GM10248 (cell line): ENCODE results near the gene GLIS1.

Experiments
- CTCF ChIA-PET: fragments of 300-600 bp; sonication (Branson Sonifier 250); formaldehyde crosslinking; extraction: SDS; loops from one replicate; lab custom pipeline; 2021; ENCODE audit warnings: antibody characterized with exemption; lab: Yijun Ruan, JAX
- POLR2A ChIA-PET: fragments of 350-650 bp; sonication (Branson Sonifier 250); formaldehyde crosslinking; extraction: SDS; loops from one replicate; lab custom pipeline; 2020; ENCODE audit warnings: antibody characterized with exemption; lab: Yijun Ruan, JAX
- DNase-seq: peaks from one replicate; pipeline ENCODE4 v3.0.0; 2012; ENCODE audit errors: extremely low spot score
- TF ChIP-seq, protein P1 (sequence below): IDR thresholded peaks from 2 replicates; pipeline ENCODE4 v1.5.1; 2012; ENCODE audit warnings: mild to moderate bottlenecking, low read depth; ENCODE audit errors: extremely low read depth, missing control alignments, control extremely low read depth

The GLIS1 gene

GRCh38 chr1:53483170-53483569 is 255.8 kb downstream of the GLIS1 start:
- DNase-seq: no peak
- ChIA-PET POLR2A (no interaction called here), CTCF (interaction anchor here (0.8 kb wide), 1 partner anchor 18 kb away, joined by 3 read pairs; no protein-coding TSS in a partner anchor)
- TF ChIP-seq, protein P1, sequence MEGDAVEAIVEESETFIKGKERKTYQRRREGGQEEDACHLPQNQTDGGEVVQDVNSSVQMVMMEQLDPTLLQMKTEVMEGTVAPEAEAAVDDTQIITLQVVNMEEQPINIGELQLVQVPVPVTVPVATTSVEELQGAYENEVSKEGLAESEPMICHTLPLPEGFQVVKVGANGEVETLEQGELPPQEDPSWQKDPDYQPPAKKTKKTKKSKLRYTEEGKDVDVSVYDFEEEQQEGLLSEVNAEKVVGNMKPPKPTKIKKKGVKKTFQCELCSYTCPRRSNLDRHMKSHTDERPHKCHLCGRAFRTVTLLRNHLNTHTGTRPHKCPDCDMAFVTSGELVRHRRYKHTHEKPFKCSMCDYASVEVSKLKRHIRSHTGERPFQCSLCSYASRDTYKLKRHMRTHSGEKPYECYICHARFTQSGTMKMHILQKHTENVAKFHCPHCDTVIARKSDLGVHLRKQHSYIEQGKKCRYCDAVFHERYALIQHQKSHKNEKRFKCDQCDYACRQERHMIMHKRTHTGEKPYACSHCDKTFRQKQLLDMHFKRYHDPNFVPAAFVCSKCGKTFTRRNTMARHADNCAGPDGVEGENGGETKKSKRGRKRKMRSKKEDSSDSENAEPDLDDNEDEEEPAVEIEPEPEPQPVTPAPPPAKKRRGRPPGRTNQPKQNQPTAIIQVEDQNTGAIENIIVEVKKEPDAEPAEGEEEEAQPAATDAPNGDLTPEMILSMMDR: no peak

DNA sequence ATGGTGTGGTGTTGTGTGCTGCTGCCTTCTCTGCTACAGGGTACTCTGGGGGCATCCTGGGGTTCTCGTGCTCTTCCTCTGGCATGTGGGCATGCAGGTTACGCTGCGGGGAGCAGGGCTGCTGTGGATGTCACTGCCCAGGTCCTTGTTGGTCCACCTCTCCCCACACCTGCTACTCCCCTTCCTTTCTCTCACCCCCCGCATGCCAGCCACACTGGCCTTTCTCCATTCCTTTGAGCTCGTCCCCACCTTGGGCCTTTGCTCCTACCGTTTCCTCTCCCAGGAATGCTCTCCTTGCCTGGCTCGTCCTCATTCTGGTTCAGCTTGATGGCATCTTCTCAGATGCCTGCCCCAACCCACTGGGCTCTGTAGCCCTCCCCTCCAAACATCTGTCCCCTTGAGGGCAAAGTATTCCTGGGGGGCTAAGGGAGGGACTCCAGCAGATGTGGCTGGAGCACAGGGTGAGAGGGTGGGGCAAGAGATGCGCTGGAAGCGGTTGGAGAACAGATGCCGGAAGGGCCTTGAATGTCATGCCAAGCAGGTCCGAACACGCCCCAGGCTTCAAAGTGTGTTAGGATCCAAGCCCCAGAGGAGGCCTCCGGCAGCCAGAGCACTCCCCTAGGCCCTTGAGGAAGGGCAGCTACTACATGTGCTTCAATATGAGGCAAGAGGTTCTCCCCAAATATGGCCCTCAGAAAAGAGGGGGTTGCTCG is 256.4 kb downstream of the GLIS1 start:
- TF ChIP-seq, protein P1: no peak
- ChIA-PET CTCF (interaction anchor here (0.8 kb wide), 1 partner anchor 18 kb away, joined by 3 read pairs; no protein-coding TSS in a partner anchor), POLR2A (no interaction called here)
- DNase-seq: no peak

DNA sequence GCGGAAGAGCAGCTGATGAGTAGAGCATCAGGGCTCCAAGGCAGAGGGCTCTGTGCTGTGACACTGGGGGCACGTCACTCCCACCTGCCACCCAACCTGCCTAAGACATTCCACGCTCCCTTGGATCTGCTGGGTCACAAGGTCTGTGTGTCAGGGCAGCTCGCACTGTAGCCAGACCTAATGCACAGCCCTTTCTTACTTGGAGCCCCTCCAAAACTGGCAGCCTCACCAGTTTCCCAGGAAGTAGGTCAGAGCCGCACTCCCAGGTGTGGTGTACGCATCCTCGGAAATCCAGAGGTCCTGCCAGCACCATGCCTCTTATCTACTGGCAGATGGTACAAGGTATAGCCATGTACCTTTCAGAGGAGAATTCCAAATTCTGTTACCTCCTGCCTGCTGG is 257.5 kb downstream of the GLIS1 start:
- ChIA-PET POLR2A (no interaction called here), CTCF (no interaction called here)
- no peak for DNase-seq
- TF ChIP-seq, protein P1: no peak

- POLR2A ChIA-PET: no interaction called here
- TF ChIP-seq, protein P1: no peak
- no peak for DNase-seq
- CTCF ChIA-PET: no interaction called here
Measured at GRCh38 chr1:53480678-53481077, 258.3 kb downstream of the GLIS1 start.

DNA sequence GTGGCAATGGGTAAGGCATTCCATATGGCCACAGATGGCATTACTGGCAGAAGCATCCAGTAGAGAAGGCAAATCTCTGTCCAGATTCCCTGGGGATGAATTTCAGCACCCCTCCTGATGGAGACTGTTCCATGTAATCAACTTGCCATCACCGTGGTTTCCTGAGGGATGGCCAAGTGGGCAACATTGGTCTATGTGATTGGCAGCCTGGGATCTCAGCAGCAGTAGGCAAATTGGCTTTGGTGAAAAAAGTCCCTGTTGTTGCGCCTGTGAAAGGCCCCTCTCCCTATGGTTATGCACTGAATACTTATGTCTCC is 260.5 kb downstream of the GLIS1 start:
- ChIA-PET CTCF (interaction anchor here (1.4 kb wide), 1 partner anchor 13 kb away, joined by 3 read pairs; no protein-coding TSS in a partner anchor), POLR2A (no interaction called here)
- TF ChIP-seq, protein P1: no peak
- DNase-seq: no peak

DNA sequence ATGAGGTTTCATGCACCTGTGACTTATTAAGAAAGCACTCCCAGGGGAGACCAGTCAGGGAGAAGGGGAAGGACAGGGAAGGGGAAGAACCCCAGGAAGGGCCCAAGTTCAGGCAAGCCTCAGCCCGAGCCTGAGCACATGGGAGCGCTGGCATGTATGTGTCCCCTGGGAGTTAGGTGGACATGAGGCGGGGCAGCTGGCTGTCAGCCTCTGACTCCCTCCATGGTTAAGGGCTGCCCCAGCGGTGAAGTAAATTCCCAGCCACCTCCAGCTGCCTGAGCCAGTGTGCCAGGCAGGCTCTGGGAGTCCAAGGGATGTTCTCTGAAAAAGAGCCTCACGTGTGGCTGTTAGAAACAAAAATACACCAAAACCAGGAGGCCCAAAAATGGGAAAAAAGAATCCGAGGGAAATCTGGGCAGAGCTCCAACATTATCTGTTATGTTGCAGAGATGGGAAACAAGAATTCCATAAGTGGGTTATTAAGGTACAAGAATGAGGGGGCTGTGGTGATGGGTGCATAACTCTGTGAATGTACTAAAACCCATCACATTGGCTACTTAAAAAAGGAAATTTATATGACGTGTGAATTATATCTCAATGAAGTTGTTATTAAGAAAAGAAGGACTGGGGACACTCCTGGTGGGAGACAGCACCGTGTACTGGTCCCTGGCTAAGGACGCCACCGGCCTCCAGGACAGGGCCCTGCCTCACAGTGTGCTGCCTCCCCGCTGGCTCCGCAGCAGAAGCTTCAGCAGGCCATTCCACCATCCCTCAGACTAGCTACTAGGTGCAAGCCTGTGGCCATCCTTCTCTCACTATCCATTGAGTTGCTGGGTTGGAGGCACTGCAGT is 261.1 kb downstream of the GLIS1 start:
- ChIA-PET CTCF (interaction anchor here (0.9 to 1.4 kb wide), 3 partner anchors 8 to 214 kb away, joined by 3 to 4 read pairs (median 3); no protein-coding TSS in a partner anchor), POLR2A (no interaction called here)
- DNase-seq: no peak
- TF ChIP-seq, protein P1: no peak
